HG03139 (cell line): ENCODE measurements around the gene PRPF18.
A peak's percentile ranks its signal among the peaks of the same experiment; 100 is the strongest.
"Not testable (repeated sequence)": the region's sequence is repeated elsewhere in the genome, so short reads cannot be mapped to it uniquely, and the experiment has no call there.

Experiments
- ATAC-seq: cut with Tn5 transposase; IDR thresholded peaks from one replicate; pipeline ENCODE4 v1.9.1; 2021; ENCODE audit not compliant: unreplicated experiment

Gene PRPF18, protein sequence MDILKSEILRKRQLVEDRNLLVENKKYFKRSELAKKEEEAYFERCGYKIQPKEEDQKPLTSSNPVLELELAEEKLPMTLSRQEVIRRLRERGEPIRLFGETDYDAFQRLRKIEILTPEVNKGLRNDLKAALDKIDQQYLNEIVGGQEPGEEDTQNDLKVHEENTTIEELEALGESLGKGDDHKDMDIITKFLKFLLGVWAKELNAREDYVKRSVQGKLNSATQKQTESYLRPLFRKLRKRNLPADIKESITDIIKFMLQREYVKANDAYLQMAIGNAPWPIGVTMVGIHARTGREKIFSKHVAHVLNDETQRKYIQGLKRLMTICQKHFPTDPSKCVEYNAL

DNA sequence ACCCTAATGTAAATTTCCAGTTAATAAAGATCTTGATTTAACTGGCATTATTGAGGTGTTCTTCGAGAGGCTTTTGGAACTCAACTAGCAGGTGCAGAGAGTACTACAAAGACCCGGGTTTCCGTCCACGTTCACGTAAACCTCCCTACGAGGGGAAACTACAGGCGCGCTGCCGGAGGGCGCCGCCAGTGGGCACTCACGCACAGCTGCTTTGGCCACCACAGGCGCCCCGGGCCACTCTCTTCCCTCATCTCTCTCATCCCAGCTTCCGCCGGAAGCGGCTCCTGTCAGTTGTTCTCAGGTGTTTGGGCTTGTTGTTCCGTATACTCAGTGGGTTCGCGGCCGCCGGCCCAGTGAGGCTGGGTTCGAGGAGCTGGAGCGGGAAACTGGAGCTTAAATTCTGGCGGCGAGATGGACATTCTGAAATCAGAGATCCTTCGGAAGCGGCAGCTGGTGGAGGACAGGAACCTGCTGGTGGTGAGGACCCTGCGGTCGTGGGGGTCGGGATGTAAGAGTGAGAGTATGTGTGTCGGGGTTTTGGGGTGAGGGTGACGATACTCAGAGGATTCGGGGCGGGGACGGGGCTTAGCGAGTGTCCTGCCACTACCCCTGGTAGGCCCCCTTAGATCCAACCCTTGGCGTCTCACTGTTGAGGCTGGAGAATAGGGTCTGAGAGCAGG is at the start of gene PRPF18:
PRPF18 (plus strand) TSS at position 290 of the 680 bp plus-strand sequence; CDS start at position 412, 122 bp downstream.
- ATAC-seq, result peak; percentile 100

DNA sequence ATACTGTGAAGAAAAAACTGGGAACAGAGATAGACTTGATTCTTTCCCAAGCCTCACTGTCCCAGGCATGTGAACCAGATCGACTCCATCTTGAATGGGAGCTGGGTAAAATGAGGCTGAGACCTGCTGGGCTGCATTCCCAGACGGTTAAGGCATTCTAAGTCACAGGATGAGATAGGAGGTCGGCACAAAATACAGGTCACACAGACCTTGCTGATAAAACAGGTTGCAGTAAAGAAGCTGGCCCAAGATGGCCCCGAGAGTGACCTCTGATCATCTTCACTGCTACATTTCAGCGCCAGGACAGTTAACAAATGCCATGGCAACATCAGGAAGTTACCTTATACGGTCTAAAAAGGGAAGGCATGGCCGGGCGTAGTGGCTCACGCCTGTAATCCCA is 48.8 kb upstream of the PRPF18 start:
- not testable (repeated sequence) for ATAC-seq

DNA sequence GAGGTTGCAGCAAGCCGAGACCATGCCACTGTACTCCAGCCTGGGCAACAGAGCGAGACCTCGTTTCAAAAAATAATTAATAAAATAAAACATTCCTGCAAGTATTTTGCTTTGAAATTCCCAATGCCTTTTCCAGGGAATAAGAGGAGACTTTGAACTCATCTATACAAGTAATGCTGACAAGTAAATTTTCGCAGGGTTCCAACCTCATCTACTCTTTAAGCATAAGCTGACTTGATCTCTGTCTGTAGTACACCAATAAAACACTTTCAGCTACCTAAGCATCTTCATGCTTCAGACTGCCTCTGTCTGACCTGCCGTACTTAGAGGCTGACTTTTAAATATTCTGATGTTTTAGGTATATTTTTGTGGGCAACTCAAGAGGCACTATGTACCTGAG is 44.2 kb upstream of the PRPF18 start:
- ATAC-seq, result no peak

DNA sequence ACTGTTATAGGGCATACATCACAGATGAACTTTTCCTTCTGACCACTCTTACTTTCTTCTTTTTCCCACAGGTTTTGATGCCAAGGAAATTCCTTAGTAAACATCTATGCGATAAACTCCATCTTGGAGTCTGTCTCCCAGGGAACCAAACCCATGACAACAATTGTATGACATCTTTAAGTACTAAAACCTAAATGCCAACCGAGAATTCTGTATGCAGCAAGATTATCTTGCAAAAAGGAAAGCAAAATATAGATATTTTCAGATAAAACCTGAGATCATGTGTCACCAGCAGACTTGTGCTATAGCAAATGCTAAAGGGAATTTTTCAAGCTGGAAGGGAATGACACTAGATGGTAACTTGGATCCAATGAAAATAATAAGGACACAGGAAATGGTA is 36.0 kb upstream of the PRPF18 start:
- no peak for ATAC-seq

DNA sequence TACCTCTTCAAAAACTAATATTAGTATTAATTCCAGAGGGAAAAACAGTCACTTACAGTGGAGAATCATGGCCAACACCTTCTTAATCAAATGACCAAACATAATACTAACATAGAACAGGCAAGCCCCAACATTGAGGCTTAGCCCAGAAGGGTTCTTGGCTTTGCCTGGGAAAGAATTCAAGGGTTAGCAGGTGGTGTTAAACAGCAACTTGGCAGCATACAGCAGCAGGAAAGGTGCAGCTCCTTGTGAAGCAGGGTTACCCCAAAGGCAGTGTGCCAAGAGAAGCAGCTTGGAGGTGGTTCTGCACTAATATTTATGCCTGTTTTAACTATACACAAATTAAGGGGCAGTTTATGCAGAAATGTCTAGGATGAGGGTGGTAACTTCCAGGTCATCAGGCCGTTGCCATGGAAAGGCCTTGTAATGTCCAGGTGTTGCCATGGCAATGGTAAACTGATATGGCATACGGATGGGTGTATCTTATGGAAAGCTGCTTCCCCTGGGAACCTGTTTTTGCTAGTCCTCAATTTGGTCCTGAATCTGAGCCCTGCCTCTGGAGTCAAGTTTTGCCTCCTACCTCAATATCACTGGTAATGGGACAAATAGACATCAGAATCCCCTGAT is 30.8 kb upstream of the PRPF18 start:
- ATAC-seq, result no peak

DNA sequence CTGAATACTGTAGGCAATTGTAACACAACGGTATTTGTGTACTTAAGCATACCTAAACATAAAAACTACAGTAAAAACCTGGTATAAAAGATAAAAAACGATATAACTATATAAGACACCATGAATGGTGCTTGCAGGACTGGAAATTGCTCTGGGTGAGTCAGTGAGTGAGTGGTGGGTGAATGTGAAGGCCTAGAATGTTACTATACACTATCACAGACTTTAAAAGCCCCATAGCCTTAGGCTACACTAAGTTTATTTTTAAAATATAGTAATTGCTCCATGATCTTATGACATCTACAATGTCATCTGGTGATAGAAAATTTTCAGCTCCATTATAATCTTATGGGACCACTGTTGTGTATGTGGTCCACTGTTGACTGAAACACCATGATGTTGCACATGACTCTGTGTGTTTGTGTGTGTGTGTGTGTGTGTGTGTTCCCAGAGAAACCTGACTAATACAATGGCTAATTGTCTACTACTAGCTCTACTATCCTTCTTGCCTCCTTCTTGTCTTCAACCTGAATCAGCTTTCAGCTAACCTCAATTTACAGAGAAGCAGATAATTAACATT is 27.6 kb upstream of the PRPF18 start:
- ATAC-seq, result no peak

DNA sequence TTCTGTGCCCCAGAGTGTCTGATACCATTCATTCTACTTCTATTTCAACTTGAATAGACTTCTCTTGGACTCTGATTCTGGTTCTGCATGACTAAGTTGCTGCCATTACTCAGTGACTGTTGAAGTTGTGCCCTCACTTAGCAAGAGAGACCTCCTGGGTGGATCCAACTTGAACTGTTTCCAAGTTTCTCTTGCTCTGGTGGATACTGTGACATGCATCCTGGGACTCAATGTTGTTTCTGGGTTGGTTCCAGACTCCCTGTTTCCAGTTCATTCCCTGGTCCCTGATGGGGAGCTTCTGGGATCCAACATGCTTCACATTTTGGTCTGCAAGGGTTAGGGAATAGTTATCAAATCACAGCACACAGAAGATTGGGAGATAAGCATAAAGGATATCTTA is 26.2 kb upstream of the PRPF18 start:
- ATAC-seq, result no peak

DNA sequence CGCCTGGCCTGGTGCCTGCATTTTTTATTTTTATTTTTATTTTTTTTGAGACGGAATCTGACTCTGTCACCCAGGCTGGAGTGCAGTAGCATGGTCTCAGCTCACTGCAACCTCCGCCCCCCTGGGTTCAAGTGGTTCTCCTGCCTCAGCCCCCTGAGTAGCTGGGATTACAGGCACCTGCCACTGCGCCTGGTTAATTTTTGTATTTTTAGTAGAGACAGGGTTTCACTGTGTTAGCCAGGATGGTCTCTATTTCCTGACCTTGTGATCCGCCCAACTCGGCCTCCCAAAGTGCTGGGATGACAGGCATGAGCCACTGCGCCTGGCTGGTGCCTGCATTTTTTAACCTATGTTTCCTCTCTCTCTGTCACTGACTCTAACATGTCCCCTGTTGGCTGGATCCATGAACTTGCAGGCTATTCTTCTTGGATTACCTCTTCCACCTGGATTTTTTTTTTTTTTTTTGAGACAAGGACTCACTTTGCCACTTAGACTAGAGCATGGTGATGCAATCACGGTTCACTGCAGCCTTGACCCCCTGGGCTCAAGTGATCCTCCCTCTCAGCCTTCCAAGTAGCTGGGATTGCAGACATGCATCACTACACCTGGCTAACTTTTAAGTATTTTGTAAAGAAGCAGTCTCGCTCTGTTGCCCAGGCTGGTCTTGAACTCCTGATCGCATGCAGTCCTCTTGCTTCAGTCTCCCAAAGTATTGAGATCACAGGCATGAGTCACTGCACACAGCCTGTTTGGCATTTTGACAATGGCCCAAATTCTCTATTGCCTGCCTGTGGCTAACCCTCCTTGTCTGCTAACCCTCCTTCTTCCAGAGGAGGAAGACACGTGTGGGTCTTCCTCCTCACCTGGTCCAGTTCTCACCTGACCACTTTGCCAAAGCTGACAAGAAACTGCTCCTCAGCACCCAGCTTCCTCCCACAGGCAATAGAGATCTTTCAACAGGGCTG is 23.0 kb upstream of the PRPF18 start:
- no peak for ATAC-seq

DNA sequence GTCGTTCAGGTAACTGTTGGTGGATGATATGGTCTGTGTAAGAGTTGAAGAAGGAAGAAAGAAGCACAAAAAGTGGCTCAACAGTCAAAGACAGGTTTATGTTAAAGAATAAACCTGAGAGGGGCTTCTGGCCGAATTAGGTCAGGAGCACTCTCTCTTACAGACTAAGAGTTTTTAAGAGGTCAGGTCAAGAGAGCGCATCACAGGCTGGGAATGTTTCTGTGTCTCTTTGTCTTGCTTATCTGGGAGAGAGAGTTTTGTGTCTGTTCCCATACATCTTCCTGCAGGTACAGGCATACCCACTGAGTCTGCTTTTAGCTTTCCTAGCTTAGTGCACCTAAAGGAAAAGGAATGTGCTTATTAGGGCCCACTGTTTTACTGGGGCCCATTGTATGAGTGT is 22.2 kb upstream of the PRPF18 start:
- no peak for ATAC-seq

DNA sequence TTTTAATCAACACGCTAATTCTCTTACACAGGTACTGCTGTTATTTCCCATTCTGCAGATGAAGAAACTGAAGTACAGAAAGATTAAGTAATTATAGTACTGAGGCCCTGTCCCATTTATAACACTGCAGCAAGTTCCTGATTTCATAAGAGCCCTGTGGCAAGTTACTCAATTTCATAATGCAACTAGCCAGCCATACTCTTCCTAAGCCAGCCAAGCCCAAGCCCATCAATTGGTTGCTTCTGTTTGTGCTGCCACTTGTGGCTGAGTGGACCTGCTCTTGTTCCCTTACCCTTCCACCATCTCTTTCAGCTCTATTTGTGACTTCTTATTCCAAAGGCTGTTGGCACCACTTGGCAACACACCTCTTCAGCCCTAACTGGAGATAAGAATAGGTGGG is 19.7 kb upstream of the PRPF18 start:
- no peak for ATAC-seq

DNA sequence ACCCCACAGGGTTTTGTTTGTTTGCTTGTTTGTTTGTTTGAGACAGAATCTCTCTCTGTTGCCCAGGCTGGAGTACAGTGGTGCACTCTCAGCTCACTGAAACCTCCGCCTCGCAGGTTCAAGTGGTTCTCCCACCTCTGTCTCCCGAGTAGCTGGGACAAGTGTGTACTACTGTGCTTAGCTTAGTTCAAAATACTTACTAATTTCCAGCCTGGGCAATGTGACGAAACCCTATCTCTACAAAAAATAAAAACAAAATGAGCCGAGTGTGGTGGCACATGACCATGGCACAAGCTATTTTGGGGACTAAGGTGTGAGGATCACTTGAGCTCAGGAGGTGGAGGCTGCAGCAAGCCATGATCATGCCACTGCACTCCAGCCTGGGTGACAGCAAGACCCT is 15.2 kb upstream of the PRPF18 start:
- no peak for ATAC-seq

DNA sequence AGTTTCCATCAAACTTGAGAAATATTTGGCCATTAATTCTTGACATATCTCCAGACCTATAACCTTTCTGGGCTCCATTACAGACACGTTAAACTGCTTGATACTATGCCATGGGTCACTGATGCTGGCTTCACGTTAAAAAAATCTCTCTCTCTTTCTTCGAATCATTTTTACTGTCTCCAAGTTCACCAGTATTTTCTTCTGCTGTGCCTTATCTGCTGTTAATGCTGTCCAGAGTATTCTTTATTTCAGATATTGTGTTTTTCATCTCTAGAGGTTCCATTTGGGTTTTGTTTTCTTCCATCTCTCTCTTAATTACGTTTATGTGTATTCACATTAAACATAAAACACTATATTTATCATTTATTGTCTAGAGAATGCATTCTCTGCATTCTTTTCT is 12.8 kb upstream of the PRPF18 start:
- no peak for ATAC-seq

DNA sequence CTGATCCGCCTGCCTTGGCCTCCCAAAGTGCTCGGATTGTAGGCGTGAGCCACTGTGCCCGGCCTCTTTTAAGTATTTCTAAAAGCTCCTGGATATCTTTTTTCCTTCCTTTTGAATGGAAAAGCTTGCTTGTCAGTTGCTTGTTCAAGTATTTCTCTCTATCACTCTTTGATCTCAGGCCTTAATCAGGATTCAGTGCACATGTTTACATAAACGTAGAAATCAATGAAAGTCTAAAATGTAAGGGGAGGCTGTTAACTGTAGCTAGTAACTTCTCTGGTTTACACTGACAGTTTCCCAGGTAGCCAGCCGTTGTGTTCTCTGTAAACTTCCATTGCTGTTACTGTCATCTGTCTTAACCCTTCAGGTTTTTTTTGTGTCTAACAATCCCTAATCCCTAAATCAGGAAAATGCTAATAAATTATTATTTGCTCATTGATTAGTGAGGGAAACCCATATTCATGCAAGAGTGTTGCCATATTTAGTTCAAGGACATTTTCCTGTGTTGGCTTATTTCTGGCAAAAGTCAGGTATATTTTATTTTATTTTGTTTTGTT is 1.5 kb upstream of the PRPF18 start:
- ATAC-seq, result no peak

DNA sequence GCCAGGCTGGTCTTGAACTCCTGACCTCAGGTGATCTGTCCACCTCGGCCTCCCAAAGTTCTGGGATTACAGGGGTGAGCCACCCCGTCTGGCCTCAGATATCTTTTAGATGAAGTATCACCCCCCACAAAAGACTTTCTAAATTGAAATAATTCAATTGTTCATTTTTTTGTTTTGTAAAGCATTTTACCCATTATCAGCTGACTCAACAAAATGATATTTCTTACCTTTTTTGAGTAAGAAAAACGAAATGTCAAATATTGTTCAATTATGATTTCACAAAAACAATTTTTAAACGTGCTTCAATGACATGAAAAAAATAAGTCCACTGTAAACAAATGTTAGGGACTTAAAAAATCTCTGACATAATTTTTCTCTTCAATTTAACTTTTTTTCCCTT is 822 bp upstream of the PRPF18 start:
- no peak for ATAC-seq

DNA sequence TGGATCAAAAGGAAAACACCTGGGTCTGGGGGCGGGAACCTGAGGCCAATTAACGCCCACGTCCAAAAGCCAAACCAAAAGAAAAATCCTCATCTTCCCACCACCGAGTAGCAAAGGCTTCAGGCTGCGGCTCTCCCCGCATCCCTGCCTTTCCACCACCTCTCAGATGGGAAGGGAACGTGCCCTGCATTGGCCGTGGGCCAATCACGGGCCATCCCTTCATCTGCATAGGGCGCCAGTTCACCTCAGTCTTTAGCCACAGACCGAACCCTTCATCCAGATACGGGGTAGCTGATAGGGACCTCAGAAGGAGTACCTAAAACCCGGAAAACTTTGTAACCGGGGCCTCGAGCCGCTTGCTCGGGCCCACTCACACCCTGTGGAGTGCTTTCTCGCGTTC is 626 bp downstream of the PRPF18 start:
- no peak for ATAC-seq

DNA sequence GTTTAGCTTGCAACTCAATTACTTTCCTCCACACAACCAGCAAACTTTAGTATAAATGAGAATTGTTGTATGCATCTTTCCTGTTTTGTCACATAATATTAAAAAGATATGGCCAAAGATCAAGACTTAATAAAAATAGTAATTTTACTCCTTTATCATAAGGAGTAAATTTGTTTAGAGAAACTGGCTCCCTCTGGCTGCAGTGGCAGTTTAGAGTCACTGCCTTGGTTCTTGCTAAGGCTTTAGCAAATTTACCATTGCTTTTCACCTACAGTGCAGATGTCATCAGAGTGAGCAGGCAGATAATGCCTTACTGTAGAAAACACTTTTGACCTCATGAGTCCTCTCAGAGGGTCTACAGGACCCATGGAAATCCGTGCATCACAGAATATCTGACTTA is 2.6 kb downstream of the PRPF18 start:
- ATAC-seq, result no peak

DNA sequence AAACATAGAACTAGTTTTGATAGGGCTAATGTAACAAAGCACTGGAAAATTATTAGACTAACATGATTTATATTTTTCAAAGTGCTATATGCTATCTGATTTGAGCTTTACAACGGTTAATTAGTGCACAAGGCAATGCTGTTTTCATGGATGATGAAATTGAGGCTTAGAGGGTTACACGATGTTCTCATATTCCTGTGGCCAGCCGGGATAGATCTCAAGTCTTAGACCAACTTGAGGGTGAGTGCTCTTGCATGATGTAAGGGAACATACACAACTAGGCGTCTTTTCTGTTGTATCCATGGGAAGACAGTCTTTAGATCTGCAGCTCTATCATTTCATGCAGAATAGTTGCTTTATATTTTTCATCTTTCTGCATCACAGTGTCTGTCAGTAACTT is 4.1 kb downstream of the PRPF18 start:
- ATAC-seq, result no peak

DNA sequence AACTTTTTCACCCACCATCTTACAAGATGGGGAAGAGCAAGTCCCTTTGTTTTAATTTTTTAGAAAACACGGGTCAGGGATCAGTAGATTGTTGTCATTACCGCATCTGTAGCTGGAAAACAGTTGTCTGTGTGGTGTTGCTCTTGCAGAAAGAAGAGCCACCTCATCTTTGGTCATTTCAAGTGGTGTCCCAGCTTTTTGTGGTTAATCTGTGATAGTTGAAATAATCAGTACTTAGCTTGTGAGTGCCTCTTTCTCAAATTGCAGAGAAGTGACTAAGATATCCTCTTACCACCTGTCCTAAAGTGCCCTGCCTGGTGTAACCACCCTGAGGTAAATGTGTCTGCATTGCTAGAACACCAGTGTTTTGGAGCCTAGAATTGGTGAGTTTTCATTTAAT is 5.5 kb downstream of the PRPF18 start:
- ATAC-seq, result no peak

DNA sequence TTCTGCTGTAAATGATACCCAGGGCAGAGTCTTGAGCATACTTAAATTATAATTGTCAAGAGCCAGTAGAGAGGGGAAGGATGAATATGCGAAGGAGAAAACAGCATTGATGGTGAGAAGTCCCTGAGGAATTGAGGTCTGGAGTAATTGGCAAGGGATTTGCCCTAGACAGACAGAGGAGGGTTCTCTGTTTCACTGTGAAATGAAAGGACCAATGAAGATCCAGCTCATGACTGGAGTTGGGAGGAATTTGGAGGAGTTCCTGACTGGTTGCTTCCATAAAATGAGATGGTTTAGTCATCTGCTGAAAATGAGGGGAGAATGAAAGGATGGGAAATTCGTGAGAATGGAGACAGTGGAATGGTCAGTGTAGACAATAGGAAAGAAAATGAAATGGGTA is 6.8 kb downstream of the PRPF18 start:
- no peak for ATAC-seq

DNA sequence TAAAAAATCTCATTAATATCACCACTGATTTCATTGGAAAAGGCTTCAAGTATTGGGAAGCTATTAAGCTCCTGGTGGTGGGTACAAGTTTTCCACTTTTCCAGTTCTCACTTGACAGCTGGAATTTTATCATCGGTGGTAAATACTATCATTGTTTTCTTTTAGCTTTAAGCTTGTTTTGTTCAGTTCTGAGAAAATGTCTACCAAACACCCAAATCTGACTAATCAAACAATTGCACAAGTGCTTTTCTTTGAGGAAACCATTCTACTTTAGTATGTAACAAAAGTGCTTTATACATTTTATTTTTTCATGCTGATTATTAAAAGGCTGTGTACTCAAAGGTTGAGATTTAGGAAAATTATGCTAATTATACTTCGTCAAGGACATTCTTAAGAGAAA is 7.9 kb downstream of the PRPF18 start:
- ATAC-seq, result no peak

DNA sequence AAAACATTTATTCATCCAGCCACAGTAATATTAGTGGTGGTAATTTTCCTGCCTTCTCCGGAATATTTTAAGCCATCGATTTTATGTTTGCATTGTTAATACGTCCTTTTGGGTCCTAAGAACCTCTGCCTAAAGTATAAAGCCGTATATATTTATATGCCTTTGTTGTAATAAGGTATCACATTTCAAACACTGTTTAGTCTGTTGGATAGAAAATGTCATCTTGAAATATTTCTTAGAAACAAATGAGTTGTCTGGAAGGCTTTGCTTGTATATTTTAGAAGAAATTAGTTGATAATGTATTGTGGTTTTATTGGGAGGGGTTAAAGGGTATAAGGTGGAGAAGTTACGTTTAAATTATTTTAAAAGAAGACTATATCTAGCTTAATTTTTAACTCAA is 11.1 kb downstream of the PRPF18 start:
- ATAC-seq, result no peak
